Measurements from ENCODE around the gene KSR1.

KSR1 gene

GRCh38 chr17:27553019-27553511, 96.8 kb downstream of the KSR1 start:
- no peak for DNase-seq (ENCODE audit: low read depth)
- H3K4me3 ChIP-seq (ENCODE audit: low read depth, low read length), result no peak overlapping the region
- no peak for TF ChIP-seq CTCF (conservative IDR thresholded peaks at IDR 0.05; ENCODE audit: low read depth, low read length)

GRCh38 chr17:27554152-27554551, 97.9 kb downstream of the KSR1 start:
- DNase-seq (ENCODE audit: low read depth), result peak; percentile 78
- H3K4me3 ChIP-seq (ENCODE audit: low read depth, low read length), result no peak overlapping the region
- no peak for TF ChIP-seq CTCF (conservative IDR thresholded peaks at IDR 0.05; ENCODE audit: low read depth, low read length)

GRCh38 chr17:27554911-27555310, 98.7 kb downstream of the KSR1 start:
- no peak overlapping the region for H3K4me3 ChIP-seq (ENCODE audit: low read depth, low read length)
- TF ChIP-seq CTCF (conservative IDR thresholded peaks at IDR 0.05; ENCODE audit: low read depth, low read length), result no peak
- no peak for DNase-seq (ENCODE audit: low read depth)

- TF ChIP-seq CTCF (conservative IDR thresholded peaks at IDR 0.05; ENCODE audit: low read depth, low read length), result no peak
- no peak overlapping the region for H3K4me3 ChIP-seq (ENCODE audit: low read depth, low read length)
- DNase-seq (ENCODE audit: low read depth), result no peak
Measured at GRCh38 chr17:27555339-27555738, 99.1 kb downstream of the KSR1 start.

GRCh38 chr17:27558341-27558740, 102.1 kb downstream of the KSR1 start:
- no peak for TF ChIP-seq CTCF (conservative IDR thresholded peaks at IDR 0.05; ENCODE audit: low read depth, low read length)
- DNase-seq (ENCODE audit: low read depth), result no peak
- H3K4me3 ChIP-seq (ENCODE audit: low read depth, low read length), result no peak overlapping the region

GRCh38 chr17:27558842-27559505, 102.7 kb downstream of the KSR1 start:
- no peak overlapping the region for H3K4me3 ChIP-seq (ENCODE audit: low read depth, low read length)
- no peak for DNase-seq (ENCODE audit: low read depth)
- TF ChIP-seq CTCF (conservative IDR thresholded peaks at IDR 0.05; ENCODE audit: low read depth, low read length), result no peak
